Measurements from ENCODE around the gene SUCNR1. TPM values are rescaled to one million over a fixed set of nuclear protein-coding genes. Genes with fewer than 3 reads are reported as not detected.

Gene SUCNR1
- total RNA-seq, 1 experiment from 2014 or later, result not detected

DNA sequence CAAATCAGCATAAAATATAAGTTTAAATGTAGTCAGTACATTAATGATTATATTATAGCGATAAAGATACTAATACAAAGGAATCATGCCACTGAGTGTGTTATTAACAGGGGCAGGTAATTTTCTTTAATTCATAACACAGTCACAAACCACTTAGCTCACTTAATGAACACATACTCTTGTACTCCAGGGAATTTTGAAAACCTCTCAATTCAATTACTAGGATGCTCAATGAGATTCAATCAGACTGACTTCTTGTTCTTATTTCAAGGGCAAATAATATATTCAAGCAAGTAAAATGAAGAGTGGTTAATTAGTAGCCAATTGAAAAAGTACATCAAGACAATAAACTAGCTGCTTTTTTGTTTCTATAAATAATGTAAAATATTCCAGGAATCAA, 5.8 kb upstream of the SUCNR1 start:
- H3K27ac Mint-ChIP-seq, result no peak overlapping the region
- H3K36me3 Mint-ChIP-seq, result no peaks in the 10 kb centered on the region
- no peaks in the 10 kb centered on the region for H3K9me3 Mint-ChIP-seq
- no peaks in the 10 kb centered on the region for H3K27me3 Mint-ChIP-seq (ENCODE audit: low read depth)
- H3K4me1 Mint-ChIP-seq, result peaks cover 4% of the 10 kb centered on the region
- DNase-seq (ENCODE audit: low spot score), result no peak
- TF ChIP-seq ZNF121 (CRISPR knock-in tag; IDR thresholded peaks at IDR 0.05) (no peak), MYBL2 (CRISPR knock-in tag; IDR thresholded peaks at IDR 0.05) (no peak), MXD4 (CRISPR knock-in tag; IDR thresholded peaks at IDR 0.05; ENCODE audit: borderline replicate concordance) (no peak), SMAD4 (CRISPR knock-in tag; IDR thresholded peaks at IDR 0.05) (no peak), FOXJ3 (CRISPR knock-in tag; IDR thresholded peaks at IDR 0.05; ENCODE audit: borderline replicate concordance) (no peak), ZNF671 (CRISPR knock-in tag; IDR thresholded peaks at IDR 0.05) (no peak), RORB (CRISPR knock-in tag; IDR thresholded peaks at IDR 0.05) (no peak), GRHL2 (CRISPR knock-in tag; IDR thresholded peaks at IDR 0.05; ENCODE audit: insufficient replicate concordance, severe bottlenecking) (no peak)
- TF ChIP-seq, protein P1, sequence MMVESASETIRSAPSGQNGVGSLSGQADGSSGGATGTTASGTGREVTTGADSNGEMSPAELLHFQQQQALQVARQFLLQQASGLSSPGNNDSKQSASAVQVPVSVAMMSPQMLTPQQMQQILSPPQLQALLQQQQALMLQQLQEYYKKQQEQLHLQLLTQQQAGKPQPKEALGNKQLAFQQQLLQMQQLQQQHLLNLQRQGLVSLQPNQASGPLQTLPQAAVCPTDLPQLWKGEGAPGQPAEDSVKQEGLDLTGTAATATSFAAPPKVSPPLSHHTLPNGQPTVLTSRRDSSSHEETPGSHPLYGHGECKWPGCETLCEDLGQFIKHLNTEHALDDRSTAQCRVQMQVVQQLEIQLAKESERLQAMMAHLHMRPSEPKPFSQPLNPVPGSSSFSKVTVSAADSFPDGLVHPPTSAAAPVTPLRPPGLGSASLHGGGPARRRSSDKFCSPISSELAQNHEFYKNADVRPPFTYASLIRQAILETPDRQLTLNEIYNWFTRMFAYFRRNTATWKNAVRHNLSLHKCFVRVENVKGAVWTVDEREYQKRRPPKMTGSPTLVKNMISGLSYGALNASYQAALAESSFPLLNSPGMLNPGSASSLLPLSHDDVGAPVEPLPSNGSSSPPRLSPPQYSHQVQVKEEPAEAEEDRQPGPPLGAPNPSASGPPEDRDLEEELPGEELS (CRISPR knock-in tag; IDR thresholded peaks at IDR 0.05), result no peak
- TF ChIP-seq, protein P2, sequence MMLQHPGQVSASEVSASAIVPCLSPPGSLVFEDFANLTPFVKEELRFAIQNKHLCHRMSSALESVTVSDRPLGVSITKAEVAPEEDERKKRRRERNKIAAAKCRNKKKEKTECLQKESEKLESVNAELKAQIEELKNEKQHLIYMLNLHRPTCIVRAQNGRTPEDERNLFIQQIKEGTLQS (CRISPR knock-in tag; conservative IDR thresholded peaks at IDR 0.05), result no peak
- TF ChIP-seq, protein P3, sequence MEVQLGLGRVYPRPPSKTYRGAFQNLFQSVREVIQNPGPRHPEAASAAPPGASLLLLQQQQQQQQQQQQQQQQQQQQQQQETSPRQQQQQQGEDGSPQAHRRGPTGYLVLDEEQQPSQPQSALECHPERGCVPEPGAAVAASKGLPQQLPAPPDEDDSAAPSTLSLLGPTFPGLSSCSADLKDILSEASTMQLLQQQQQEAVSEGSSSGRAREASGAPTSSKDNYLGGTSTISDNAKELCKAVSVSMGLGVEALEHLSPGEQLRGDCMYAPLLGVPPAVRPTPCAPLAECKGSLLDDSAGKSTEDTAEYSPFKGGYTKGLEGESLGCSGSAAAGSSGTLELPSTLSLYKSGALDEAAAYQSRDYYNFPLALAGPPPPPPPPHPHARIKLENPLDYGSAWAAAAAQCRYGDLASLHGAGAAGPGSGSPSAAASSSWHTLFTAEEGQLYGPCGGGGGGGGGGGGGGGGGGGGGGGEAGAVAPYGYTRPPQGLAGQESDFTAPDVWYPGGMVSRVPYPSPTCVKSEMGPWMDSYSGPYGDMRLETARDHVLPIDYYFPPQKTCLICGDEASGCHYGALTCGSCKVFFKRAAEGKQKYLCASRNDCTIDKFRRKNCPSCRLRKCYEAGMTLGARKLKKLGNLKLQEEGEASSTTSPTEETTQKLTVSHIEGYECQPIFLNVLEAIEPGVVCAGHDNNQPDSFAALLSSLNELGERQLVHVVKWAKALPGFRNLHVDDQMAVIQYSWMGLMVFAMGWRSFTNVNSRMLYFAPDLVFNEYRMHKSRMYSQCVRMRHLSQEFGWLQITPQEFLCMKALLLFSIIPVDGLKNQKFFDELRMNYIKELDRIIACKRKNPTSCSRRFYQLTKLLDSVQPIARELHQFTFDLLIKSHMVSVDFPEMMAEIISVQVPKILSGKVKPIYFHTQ (CRISPR knock-in tag; IDR thresholded peaks at IDR 0.05), result no peak
- TF ChIP-seq, protein P4, sequence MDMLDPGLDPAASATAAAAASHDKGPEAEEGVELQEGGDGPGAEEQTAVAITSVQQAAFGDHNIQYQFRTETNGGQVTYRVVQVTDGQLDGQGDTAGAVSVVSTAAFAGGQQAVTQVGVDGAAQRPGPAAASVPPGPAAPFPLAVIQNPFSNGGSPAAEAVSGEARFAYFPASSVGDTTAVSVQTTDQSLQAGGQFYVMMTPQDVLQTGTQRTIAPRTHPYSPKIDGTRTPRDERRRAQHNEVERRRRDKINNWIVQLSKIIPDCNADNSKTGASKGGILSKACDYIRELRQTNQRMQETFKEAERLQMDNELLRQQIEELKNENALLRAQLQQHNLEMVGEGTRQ (CRISPR knock-in tag; IDR thresholded peaks at IDR 0.05), result no peak
- TF ChIP-seq, protein P5, sequence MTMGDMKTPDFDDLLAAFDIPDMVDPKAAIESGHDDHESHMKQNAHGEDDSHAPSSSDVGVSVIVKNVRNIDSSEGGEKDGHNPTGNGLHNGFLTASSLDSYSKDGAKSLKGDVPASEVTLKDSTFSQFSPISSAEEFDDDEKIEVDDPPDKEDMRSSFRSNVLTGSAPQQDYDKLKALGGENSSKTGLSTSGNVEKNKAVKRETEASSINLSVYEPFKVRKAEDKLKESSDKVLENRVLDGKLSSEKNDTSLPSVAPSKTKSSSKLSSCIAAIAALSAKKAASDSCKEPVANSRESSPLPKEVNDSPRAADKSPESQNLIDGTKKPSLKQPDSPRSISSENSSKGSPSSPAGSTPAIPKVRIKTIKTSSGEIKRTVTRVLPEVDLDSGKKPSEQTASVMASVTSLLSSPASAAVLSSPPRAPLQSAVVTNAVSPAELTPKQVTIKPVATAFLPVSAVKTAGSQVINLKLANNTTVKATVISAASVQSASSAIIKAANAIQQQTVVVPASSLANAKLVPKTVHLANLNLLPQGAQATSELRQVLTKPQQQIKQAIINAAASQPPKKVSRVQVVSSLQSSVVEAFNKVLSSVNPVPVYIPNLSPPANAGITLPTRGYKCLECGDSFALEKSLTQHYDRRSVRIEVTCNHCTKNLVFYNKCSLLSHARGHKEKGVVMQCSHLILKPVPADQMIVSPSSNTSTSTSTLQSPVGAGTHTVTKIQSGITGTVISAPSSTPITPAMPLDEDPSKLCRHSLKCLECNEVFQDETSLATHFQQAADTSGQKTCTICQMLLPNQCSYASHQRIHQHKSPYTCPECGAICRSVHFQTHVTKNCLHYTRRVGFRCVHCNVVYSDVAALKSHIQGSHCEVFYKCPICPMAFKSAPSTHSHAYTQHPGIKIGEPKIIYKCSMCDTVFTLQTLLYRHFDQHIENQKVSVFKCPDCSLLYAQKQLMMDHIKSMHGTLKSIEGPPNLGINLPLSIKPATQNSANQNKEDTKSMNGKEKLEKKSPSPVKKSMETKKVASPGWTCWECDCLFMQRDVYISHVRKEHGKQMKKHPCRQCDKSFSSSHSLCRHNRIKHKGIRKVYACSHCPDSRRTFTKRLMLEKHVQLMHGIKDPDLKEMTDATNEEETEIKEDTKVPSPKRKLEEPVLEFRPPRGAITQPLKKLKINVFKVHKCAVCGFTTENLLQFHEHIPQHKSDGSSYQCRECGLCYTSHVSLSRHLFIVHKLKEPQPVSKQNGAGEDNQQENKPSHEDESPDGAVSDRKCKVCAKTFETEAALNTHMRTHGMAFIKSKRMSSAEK (CRISPR knock-in tag; IDR thresholded peaks at IDR 0.05; ENCODE audit: borderline replicate concordance), result no peak
- POLR2A ChIA-PET, result no interaction called here
- no peak for ATAC-seq
- no peak overlapping the region for H3K4me3 Mint-ChIP-seq
- CTCF ChIA-PET, result interaction anchor here (0.7 kb wide), 1 partner anchor 540 kb away, joined by 3 read pairs; no protein-coding TSS in a partner anchor

DNA sequence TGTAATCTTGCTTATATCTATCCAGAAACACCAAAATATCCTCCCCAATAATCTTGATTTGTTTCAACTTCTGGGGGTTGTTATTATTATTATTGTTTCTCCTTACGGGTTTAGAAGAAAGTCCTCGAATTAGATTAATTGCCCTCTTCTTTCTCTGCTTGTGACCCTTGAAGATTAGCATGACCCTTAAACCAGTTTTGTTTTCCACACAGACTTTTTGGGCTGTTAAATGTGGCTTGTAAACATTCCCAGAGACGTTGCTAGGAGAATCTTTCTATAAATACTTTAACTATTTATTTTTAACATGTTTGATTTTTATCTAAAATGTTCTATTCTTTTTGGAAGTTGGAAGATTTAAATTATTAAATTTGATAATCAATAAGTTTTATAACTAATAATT, 4.3 kb upstream of the SUCNR1 start:
- Mint-ChIP-seq H3K27me3 (ENCODE audit: low read depth) (no peaks in the 10 kb centered on the region), H3K4me1 (peaks cover 8% of the 10 kb centered on the region), H3K4me3 (no peak overlapping the region), H3K27ac (no peak overlapping the region), H3K36me3 (no peaks in the 10 kb centered on the region), H3K9me3 (no peaks in the 10 kb centered on the region)
- DNase-seq (ENCODE audit: low spot score) (no peak), ATAC-seq (no peak)
- CTCF ChIA-PET, result interaction anchor here (0.5 kb wide), 1 partner anchor 87 kb away, joined by 3 read pairs; no protein-coding TSS in a partner anchor
- POLR2A ChIA-PET, result no interaction called here
- TF ChIP-seq ZNF416 (CRISPR knock-in tag; IDR thresholded peaks at IDR 0.05) (no peak), ZNF396 (CRISPR knock-in tag; IDR thresholded peaks at IDR 0.05; ENCODE audit: borderline replicate concordance) (no peak)
- TF ChIP-seq, protein P6, sequence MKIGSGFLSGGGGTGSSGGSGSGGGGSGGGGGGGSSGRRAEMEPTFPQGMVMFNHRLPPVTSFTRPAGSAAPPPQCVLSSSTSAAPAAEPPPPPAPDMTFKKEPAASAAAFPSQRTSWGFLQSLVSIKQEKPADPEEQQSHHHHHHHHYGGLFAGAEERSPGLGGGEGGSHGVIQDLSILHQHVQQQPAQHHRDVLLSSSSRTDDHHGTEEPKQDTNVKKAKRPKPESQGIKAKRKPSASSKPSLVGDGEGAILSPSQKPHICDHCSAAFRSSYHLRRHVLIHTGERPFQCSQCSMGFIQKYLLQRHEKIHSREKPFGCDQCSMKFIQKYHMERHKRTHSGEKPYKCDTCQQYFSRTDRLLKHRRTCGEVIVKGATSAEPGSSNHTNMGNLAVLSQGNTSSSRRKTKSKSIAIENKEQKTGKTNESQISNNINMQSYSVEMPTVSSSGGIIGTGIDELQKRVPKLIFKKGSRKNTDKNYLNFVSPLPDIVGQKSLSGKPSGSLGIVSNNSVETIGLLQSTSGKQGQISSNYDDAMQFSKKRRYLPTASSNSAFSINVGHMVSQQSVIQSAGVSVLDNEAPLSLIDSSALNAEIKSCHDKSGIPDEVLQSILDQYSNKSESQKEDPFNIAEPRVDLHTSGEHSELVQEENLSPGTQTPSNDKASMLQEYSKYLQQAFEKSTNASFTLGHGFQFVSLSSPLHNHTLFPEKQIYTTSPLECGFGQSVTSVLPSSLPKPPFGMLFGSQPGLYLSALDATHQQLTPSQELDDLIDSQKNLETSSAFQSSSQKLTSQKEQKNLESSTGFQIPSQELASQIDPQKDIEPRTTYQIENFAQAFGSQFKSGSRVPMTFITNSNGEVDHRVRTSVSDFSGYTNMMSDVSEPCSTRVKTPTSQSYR (CRISPR knock-in tag; IDR thresholded peaks at IDR 0.05), result no peak
- TF ChIP-seq, protein P7, sequence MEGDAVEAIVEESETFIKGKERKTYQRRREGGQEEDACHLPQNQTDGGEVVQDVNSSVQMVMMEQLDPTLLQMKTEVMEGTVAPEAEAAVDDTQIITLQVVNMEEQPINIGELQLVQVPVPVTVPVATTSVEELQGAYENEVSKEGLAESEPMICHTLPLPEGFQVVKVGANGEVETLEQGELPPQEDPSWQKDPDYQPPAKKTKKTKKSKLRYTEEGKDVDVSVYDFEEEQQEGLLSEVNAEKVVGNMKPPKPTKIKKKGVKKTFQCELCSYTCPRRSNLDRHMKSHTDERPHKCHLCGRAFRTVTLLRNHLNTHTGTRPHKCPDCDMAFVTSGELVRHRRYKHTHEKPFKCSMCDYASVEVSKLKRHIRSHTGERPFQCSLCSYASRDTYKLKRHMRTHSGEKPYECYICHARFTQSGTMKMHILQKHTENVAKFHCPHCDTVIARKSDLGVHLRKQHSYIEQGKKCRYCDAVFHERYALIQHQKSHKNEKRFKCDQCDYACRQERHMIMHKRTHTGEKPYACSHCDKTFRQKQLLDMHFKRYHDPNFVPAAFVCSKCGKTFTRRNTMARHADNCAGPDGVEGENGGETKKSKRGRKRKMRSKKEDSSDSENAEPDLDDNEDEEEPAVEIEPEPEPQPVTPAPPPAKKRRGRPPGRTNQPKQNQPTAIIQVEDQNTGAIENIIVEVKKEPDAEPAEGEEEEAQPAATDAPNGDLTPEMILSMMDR (IDR thresholded peaks at IDR 0.05), result no peak
- TF ChIP-seq, protein P8, sequence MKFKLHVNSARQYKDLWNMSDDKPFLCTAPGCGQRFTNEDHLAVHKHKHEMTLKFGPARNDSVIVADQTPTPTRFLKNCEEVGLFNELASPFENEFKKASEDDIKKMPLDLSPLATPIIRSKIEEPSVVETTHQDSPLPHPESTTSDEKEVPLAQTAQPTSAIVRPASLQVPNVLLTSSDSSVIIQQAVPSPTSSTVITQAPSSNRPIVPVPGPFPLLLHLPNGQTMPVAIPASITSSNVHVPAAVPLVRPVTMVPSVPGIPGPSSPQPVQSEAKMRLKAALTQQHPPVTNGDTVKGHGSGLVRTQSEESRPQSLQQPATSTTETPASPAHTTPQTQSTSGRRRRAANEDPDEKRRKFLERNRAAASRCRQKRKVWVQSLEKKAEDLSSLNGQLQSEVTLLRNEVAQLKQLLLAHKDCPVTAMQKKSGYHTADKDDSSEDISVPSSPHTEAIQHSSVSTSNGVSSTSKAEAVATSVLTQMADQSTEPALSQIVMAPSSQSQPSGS (CRISPR knock-in tag; IDR thresholded peaks at IDR 0.05; ENCODE audit: borderline replicate concordance, low read depth), result no peak
